GM04503 (cell line): ENCODE data around the gene ATP8B3.

ENCODE experiments used
- DNase-seq: peaks from one replicate; pipeline ENCODE4 v3.0.0-alpha.2; 2012; ENCODE audit warnings: low read depth

ATP8B3 gene

DNA sequence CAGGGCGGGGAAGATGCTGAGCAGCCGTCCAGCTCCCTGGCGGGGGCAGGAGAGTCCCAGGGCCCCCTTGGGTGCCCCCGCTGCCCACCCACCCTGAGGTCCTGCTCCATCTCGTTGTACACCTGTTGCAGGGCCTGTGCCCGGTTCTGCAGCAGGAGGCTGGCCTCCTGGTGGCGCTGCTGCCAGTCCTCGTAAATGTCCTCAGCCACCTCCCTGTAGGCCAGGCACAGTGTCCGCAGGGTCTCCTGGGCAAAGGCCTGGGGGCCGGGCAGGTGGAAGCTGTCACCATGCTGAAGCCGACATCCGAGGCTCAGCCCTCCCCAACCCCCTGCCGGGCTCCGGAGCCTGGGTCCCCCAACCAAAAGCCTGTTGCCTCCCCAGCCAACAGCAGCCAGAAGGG lies 20.2 kb downstream of the ATP8B3 start:
- no peak for DNase-seq

DNA sequence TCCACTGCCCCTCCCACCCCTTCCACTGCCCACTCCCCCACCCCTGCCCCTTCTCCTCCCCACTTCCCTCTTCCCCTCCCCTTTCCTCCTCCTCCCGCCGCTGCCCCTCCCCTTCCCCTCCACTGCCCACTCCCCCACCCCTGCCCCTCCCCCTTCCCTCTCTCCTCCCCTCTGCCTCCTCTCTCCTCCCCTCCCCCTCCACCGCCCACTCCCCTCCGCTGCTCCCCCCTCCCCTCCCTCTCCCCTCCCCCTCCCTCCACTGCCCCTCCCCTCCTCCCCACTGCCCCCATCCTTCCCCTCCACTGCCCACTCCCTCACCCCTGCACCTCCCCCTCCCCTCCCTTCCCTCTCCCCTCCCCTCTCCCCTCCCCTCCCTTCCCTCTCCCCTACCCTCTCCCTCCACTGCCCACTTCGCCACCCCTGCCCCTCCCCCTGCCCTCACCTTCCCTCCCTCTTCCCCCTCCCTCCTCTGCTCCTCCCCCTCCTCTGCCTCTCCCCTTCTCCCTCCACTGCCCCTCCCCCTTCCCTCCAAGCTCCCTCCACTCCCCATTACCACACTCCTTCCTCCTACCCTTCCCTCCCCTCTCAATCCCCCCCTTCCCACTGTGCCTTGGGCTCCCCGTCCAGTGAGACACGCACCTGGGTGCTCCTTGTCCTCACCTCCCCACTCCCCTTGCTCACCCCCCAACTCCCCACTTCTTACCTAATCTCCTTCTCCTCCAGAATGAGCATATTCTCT lies 21.9 kb downstream of the ATP8B3 start:
- DNase-seq: no peak

DNA sequence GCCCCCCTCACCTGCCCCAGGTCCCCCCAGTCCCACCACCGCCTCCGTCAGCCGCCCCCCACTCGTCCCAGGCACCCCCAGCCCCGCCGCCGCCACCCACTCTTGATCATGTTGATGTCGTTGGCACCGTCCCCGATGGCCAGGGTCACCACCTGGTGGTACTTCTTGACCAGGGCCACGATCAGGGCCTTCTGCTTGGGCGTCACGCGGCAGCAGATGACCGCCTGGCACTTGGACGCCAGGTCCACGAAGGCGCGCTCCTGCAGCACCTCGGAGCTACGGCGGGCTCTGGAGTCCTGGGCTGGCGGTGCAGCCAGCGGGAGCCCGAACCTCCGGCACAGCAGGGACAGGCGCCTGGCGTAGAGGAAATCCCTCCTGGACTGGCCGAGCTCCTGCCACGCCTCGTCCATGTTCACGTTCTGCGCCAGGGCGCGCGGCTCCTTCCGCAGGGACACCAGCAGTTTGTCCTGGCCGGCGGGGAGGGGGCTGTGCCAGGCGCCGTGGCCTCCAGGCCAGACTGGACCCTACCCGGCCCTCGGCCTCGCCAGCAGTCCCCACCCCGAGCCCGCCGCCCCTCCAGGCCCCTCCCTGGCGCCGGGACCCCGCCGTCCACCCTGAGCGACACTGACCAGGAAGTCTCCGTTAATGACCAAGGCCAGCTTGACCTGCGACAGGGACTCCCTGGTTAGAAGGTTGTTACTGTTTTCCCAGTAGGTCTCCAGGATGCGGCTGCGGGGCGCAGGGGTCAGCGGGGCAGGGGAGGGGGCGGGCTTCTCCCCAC lies 22.6 kb downstream of the ATP8B3 start:
- no peak for DNase-seq

DNA sequence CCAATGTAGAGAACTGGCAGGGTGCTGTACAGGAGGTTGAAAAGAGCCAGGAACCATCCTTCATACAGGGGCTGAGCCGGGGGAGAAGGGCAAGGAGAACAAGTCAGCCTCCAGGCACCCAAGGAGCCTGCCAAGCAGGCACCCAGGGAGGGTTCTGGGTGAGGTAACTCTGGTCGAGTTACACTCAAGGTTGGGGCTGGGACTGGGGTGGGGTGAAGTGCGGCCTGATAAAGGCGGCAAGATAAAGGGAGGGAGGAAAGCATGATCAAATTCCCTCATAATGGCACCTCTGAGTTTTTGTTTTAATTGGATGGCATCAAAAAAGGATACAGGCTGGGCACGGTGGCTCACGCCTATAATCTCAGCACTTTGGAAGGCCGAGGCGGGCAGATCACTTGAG lies 25.0 kb downstream of the ATP8B3 start:
- no peak for DNase-seq

DNA sequence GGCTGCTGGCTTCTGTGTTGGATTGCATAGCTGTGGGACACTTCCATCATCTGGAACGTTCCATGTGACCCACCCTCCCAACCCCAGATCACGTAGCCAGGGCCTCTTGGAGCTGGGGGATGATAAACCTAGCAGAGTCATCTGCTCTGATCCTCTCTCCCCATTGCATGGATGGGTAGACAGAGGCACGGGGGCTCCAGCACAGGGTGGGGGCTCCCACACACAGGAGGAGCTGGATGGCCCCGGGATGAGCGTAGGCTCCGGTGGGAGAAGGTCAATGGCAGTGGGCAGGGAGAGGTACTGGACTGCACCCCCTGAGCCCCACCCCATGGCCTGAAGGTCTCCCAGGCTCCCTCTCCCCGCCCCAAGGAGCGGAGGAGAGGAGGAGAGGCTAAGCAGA lies 25.4 kb downstream of the ATP8B3 start:
- DNase-seq: no peak

DNA sequence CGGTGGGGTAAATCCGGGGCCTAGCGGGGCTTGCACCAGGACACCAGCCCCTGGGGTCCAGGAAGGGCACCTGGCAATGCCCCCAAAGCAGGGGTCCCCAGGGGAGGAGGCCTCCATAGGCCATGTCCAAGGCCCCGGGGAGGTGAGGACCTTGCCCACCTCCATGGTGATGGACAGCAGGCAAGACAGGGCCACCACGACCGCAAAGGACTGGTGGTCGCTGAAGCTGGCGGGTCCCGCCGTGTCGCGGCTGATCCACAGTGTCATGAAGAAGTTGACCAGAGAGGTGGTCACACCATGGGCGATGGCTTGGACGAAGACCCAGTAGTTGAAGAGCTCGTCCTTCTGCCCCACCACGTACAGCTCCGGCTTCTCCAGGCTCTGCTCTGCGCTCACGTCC lies 26.8 kb downstream of the ATP8B3 start:
- no peak for DNase-seq

DNA sequence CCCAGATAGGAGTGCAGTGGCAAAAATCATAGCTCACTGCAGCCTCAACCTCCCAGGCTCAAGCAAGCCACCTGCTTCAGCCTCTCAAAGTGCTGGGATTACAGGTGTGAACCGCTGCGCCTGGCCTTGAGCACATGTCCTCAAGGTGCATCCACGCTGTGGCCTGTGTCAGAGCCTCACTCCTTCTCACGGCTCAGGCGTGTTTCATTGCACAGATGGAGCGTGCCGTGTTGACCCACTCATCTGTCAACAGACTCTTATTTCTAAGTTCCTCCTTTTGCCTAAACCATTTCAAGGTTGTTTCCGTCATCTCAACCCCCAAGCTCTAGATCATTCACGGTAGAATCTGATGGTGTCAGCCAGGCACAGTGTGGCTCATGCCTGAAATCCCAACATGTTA lies 28.2 kb downstream of the ATP8B3 start:
- no peak for DNase-seq

DNA sequence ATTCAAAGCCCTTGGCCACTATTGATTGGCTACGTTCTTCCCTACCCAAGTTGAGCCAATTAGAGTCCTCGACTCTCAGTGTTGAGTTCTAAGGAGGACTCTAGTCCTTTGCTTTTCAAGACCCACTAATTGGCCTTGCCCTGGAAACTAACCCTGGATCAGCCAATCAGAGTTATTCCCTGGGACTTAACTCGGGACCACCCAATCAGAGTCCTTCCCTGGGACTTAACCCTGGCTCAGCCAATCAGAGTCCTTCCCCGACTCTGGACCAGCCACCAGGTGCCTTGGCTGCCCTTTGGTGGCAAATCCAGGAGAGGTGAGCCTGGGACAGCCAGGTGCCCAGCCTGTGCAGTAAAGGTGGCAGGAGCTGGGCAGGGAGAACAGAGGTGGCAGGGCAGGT lies 28.7 kb downstream of the ATP8B3 start:
- DNase-seq: no peak

DNA sequence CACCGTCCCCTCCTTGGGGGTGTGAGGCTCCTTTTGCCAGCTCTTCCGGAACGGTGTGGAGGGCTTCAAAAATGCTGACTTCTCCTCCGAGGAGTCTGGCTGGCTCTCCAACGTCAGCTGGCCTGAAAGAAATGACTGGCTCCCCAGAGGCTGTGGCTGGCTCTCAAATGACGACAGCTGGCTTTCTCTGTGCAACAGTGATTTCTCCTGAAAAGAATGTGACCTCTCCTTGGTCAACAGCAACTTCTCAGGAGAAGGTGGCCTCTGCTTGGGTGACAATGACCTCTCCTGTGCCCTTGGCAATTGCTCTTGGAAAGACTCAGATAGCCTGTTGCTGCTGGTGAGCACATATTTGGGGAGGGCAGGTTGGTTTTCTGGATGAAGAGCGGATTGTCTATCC lies 29.6 kb downstream of the ATP8B3 start:
- DNase-seq: no peak

DNA sequence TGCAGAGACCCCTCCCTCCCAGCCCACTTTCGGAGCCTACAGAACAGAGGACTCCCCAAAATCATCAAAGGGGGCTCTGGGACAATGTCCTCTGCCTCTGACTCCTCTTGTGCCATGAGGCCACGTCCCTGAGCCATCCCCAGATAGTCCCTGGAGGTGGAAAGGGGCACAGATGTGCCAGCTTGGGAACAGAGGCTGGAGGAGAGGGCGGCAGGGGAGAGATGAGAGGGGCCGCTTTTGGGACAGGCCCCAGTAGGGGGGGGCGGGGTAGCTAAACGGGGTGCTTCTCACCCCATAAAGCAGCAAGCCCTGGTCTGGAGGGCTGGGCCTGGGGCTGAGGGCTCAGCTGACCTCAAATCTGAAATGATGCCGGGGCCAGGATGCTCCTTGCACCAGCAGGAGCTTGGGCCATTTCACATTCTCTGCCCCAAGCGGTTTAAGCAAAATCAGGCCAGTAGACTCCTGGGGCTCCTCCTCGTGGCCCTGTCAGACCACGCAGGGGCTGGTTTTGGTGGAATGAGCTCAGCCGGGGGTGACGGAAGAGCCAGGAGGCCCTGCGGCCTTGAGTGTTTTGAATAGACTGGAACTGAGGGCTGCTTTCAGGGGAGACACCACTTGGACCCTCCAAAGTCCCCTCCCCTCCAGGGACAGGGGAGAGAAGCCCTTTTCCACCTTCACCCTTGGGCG lies 31.7 kb downstream of the ATP8B3 start:
- DNase-seq: no peak

DNA sequence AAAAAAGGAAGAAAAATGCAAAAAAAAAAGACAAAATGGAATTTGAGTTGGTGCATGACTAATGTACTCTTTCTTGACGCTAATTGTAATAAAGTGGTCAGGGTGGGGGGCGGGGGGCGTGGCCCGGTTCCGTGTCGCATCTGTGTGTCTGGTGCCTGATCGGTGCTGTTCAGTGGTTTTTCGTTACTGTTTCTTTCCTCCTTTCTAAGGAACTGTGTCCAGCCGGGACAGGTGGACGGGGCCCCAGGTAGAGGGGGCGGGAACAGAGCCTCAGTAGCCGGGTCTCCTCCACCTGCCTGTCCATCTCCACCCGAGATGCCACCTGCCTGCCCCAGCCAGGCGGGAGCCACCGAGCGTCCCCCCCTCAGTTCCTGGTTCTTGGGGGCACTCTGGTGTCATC lies 32.5 kb downstream of the ATP8B3 start:
- DNase-seq: no peak

DNA sequence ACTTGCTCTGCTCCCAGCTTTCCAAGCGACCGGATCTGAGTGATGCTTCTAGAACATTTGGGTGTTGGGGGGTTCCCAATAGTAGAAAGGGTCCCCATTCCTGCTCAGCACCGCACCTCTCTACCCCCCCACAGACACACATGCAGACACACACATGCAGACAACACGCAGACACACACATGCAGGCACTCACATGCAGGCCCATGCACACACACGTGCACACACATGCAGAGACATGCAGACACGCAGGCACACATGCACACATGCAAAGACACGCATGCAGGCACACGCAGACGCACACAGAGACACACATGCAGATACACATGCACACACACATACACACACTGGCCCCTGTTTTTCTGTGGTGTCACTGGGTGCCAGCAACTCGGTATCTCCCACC lies 34.9 kb downstream of the ATP8B3 start:
- no peak for DNase-seq

DNA sequence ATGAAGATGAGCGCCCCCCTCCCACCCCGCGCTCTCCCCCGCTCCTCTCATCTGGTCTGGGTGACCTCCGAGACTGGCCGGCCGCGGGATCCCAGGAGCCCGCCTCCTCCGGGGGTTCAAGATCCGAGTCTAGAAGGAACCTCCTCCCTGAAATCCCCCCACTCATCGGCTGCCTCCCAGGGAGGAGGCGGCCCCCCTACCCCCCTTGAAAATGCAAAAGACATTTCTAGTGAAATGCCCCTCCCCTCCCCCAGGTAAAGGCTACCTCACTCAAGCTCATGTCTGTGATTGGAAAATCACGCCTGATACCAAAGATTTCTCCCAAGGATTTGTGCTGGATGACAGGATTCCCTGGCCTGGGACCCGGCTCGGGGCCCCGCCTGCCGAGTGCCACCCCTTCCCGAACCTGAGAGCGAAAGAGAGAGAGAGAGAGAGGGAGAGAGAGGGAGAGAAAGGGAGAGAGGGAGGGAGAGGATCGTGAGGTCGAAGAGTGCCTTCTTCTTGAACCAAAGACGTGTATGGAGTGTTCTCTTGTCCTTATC lies 35.4 kb downstream of the ATP8B3 start:
- DNase-seq: no peak

DNA sequence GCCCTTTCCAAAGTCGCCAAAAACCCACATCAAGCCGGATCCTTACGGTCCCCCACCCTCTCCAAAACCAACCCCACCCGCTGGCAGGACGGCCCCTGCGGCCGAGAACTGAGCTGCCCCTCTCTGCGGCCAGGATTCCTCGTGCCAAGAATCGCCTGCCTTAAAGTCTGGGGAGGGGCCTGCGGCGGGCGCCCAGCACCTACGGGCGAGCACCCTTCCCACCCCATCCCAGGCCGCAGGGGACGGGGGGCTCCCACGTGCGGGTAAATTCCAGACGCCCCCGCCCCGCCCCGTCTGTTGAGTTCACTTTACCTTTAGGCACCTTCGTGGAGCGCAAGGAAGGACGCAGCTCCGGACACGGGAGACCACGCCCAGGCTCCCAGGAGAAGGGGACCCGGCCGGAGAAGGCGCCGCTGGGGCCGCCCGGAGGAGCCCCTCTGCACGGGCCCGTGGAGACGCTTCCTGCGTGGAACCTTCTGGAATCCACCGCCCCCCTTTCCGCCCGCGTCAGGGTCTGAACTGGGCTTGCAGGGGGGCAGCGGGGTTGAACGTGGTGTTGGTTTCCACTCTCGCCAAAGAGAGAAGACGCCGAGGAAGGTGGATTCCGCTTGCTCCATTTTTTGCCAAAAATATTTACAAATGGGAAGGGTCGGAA lies 36.0 kb downstream of the ATP8B3 start:
- DNase-seq: no peak

DNA sequence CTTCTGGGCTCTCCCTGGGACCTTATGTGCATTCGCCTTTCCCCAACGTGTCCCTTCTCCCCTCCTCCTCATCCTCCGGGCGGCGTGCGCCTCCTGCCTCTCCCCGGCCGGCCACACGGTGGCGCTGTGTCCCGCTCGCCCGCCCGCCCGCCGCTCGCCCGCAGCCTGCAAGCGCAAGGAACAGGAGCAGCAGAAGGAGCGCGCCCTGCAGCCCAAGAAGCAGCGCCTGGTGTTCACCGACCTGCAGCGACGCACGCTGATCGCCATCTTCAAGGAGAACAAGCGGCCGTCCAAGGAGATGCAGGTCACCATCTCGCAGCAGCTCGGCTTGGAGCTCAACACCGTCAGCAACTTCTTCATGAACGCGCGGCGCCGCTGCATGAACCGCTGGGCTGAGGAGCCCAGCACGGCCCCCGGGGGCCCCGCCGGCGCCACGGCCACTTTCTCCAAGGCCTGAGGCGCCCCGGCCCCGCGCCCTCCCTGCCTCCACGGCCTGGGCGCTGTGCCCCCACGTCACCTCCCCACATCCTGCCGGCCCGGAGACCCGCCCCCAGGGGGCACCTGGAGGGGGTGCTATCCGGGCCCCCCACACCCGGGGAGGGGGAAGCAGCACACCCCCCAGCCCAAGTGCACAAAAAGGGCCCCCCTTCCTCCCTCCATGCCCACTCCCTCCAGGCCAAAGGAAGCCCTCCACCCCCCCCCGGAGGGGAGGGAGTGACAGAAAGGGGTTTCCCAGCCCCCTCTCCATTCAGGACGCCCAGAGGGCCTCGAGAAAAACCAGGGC lies 36.9 kb downstream of the ATP8B3 start:
- no peak for DNase-seq

DNA sequence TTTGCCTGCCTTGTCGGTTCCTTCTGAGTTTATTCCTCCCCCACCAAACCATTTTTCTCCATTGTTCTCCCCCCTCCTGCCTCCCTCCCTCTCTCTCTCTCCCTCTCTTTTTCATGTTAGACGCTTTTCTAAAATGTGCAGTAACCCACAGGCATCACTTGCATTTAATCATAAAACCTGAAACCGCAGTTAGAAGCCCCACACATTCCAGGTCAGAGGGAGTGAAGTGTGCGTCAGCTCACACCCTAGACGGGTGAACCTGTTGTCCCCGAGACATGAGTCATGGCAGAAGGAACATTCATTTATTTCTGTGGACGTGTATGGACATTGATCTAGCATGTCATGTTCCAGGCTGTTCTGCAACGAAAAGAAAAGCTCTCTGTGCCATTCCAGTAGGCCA lies 38.9 kb downstream of the ATP8B3 start:
- no peak for DNase-seq

DNA sequence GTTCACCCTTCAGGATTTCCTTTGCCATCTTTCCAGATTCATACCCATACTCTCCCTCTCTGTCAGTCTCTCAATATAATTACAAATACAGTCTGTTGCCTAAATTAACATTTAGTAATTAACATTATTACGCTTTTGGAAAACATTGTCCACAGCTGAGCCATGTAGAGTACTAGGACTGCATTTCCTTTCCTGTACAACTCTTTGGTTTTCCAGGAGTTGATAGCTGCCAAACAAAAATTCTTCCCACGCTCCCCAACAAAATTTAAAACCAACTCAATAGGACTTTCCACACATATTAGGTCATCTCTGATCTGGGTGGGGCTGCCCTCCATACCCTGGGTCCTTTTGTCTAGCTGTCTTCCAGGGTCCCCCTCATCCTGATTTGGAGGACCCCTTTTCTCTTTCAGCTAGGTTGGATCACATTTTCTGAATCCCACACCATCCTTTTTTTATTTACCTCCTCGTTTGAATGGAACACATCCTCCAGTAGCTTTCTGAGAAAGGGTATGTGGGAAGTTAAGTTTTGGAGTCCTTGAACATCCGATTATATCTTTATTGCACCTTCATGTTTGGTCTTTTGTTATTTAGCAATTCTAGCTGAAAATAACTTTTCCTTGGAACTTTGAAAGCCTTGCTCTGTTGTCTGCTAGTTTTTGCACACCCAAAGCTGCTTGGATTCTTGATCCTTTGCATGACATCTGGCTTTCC lies 41.1 kb downstream of the ATP8B3 start:
- DNase-seq: no peak

DNA sequence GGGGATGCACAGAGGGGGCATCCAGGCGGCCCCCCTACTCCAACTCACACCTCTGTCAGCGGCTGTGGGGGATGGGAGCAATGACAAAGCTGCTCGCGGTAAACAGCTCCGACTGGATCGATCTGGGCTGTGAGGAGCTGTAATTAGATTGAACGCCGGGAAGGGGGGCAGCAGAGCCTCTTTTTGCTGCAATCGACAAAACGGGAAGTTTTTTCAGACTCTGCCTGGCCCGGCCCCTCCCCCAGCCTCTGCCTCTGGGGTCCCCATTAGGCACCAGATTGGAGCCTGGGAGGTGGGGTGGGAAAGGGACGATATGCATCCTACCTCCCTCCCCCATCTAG lies 42.5 kb downstream of the ATP8B3 start:
- no peak for DNase-seq

DNA sequence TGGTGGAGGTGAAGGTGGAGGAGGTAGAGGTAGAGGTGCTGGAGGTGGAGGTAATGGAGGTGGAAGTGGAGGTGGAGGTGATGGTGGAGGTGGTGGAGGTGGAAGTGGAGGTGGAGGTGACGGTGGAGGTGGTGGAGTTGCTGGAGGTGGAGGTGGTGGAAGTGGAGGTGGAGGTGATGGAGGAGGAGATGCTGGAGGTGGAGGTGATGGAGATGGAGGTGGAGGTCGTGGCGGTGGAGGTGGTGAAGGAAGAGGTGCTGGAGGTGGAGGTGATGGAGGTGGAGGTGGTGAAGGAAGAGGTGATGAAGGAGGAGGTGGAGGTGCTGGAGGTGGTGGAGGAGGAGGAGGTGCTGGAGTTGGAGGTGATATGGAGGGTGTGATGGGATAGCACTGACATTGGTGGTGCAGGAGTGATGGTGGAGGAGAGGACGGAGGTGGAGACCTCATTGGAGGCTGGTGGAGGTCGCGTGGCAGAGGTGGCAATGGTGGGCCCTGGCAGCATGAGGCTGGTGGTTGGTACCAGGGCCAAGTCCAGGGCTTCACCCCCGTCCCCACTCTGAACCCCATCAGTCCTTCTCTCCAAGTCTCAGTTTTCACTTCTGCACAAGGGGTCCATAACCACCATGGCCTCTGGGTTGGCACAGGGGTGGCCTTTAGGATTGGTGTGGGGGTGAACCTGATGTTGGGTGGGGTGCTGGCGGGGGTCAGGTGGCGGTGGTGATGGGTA lies 43.0 kb downstream of the ATP8B3 start:
- DNase-seq: no peak

DNA sequence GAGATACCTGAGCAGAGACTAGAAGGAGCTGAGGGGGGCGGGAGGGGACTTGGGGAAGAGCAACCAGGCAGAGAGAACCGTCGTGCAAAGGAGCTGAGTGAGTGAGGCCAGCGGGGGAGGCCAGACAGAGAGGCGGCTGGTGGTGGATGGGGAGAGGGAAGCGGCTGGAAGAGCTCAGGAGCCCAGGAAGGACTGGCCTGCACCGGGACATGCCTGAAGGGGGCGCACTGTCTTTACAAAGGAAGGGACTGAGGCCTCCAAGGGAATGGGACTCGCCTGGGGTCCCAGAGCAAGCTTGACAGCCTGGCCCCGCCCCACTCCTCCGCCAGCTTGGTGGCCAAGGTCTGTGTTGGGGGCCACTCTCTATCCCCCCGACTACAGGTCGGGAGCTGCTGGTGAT lies 43.8 kb downstream of the ATP8B3 start:
- DNase-seq: no peak
